NCI-H1105 treated with DMSO at 0.1 percent for 48 hours (cell line): ENCODE results near the gene TMLHE.
"Not testable (repeated sequence)": the region's sequence is repeated elsewhere in the genome, so short reads cannot be mapped to it uniquely, and the experiment has no call there.

Source experiments
- DNase-seq: peaks from one replicate; lab custom pipeline; 2025; lab: John Stamatoyannopoulos, UW

TMLHE gene

DNA sequence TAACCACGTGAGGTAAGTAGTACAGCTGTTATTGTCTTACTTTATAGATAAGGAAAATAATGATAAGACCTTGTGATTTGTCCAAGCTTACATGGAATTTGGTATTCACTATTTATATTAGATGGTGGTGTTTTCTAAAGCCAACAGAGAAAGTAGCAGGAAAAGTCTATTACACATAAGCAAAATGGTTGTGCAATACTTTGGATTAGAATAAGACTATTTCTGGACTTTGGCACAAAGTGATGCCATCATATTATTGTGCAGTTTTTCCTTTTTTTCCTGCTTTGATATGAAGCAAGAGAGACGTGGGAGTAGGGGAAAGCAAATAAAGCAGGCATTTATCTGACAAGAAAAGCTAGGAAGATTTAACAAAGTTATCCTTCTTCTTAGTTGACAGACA is 117.6 kb downstream of the TMLHE start:
- not testable (repeated sequence) for DNase-seq

DNA sequence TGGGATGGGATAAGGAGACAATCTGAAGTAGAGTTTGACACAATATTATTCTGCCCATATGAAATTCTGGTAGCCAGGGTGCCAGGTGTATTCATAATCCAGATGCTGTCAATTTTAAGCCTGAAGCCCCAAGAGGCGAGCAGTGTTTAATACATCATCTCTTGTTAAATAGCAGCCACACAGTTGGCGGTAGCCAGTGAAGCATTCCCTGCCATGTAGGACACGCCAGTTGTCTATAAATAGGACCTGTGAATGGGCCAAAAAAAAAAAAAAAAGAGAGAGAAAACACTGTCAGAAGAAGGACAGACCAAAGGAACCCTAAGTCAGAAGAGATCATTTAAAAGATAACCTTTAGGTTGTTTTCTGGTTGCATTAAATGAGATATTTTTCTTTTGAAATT is 121.3 kb downstream of the TMLHE start:
- DNase-seq, result not testable (repeated sequence)

- DNase-seq, result not testable (repeated sequence)
Measured at GRCh38 chrX:155477136-155477535, 135.6 kb downstream of the TMLHE start.

- not testable (repeated sequence) for DNase-seq
Measured at GRCh38 chrX:155466269-155466938, 146.3 kb downstream of the TMLHE start.

DNA sequence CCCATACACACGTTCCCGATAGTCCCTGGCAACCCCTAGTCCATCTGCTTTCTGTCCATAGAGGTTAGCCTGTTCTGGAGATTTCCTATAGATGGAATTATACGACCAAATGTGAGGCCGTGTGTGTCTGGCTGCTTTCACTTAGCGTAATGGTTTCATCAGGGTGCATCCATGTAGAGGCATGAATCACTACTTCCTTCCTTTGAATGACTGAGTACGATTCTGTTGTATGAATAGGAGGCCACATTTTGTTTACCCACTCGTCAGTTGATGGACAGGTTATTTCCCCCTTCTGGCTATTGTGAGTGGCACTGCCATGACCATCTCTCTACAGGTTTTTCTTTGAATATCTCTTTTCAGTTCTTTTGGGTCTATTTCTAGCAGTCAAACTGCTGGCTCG is 152.3 kb downstream of the TMLHE start:
- DNase-seq, result not testable (repeated sequence)

GRCh38 chrX:155458471-155458870 is 154.3 kb downstream of the TMLHE start, which contains the start of gene F8A3:
TSS of gene F8A3 (minus strand) at chrX:155458620. CDS start at chrX:155458600, 20 bp downstream.
- DNase-seq, result not testable (repeated sequence)

GRCh38 chrX:155457761-155458447 is 154.8 kb downstream of the TMLHE start:
- DNase-seq, result not testable (repeated sequence)

DNA sequence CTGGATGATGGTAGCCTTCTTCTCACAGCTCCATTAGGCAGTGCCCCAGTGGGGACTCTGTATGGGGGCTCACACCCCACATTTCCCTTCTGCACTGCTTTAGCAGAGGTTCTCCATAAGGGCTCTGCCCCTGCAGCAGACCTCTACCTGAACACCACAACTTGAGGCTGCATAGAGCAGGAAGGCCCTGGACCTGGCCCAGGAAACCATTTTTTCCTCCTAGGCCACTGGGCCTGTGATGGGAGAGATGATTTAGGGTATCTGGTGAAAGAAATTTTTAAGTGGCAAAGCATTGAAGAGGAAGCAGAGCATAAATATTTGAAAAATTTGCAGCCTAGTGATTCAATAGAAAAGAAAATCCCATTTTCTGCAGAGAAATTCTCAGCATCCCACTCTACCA is 171.7 kb downstream of the TMLHE start:
- no peak for DNase-seq
